HG02610 (cell line): ENCODE results near the gene CRP.
"Not testable (repeated sequence)": the region's sequence is repeated elsewhere in the genome, so short reads cannot be mapped to it uniquely, and the experiment has no call there.

Experiments used
- ATAC-seq: cut with Tn5 transposase; IDR thresholded peaks from one replicate; pipeline ENCODE4 v1.9.1; 2021; ENCODE audit warnings: mild to moderate bottlenecking, moderate library complexity; ENCODE audit not compliant: unreplicated experiment

Gene CRP, protein sequence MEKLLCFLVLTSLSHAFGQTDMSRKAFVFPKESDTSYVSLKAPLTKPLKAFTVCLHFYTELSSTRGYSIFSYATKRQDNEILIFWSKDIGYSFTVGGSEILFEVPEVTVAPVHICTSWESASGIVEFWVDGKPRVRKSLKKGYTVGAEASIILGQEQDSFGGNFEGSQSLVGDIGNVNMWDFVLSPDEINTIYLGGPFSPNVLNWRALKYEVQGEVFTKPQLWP

DNA sequence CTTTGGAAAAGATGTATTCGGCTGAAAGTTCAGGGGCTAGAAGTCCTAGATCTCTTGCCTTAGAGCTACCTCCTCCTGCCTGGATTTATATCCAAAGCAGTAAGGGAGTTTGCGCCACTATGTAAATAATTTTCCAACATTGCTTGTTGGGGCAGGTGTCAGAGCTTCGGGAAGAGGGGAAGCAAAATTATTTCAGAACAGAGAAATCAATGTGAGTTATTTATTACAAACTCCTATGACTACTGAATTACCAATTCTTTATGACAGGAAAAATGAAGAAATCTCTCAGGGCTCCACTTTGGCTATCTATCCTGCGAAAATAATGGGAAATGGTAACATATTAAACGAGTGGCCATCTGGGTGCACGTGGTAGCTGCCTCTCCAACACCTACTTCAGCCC is at the start of gene CRP:
Gene CRP, minus strand, starts transcription at position 61 of the 400 bp plus-strand sequence. CDS start 104 bp downstream, outside the sequence.
- ATAC-seq: no peak

DNA sequence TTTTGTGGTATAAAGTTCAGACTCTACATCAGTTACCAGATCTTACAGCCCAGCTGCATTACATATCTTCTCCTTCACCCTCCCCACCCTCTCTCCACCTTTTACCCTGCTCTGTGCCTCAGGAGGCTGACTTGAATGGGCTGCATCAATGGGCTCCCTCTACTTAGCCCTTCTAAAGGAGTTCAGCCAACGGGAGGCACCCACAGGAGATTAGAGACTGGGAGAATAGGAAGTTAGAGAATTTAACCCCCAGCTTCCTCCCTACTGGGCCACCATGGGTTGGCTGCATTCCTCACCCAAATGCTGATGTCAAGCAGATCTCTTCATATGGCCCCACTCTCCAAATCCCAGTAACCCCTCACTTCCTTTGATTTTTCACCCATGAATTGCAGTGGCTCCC is 49.3 kb upstream of the CRP start:
- ATAC-seq: no peak

DNA sequence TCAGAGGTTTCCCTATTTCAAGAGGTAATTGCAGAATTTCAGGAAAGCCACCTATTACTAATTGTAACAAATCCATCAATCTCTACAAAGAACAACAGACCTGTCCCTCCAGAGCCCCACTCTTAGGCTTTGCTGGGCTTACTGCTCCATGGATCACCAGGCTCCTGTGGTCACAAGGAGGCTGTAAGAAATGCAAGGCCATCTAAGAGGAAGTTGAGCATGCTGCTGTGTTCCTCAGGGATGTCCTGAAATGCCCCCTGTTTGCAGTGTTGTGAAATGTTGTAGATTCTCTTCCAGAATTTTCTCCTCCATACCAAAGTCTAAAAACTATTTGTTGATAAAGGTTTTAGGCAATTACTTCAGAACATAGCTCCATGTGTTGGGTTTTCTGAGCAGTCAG is 42.0 kb upstream of the CRP start:
- no peak for ATAC-seq

DNA sequence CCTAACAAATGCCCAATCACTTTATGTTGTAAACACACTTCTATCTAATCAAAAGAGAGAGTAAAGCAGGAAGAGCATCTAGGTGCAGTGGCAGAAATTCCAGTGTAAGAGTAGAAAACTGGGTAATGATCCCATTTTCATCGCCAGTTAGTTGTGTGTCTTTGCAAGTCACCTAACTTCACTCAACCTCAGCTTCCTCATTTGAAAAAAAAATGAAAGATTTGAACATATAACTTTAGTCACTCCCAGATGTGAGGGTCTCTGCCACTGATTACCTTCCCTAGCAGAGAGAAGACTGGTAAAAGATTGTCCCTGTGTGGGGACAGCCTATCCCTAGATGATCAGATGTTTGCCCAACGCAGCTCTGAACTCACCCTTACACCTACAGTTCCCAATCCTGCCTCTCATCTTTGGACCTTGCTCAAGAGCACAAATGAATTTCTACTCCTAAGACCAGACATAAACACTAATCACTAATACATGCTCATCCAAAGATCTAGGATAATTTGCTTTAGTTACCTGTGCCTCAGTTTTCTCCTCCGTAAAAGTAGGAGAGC is 41.1 kb upstream of the CRP start:
- no peak for ATAC-seq

DNA sequence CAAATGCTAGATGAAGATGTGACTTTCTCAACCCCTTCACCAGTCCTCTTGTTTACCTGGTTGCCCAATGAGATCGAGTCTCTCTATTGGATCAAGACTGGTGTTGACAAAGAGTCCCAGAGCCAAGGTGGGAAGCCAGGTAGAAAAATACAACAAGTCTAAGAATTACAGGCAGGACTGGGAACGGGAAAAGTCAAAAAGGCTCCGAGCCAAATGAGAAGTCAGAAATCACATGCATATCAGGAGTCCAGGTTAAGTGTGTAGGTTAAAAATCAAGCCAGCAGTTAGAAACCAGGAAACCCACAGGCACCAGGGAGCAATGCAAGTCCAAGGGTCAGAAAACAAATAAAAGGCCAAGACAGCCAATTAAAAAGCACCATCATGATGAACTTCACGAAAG is 39.0 kb upstream of the CRP start:
- ATAC-seq: no peak

DNA sequence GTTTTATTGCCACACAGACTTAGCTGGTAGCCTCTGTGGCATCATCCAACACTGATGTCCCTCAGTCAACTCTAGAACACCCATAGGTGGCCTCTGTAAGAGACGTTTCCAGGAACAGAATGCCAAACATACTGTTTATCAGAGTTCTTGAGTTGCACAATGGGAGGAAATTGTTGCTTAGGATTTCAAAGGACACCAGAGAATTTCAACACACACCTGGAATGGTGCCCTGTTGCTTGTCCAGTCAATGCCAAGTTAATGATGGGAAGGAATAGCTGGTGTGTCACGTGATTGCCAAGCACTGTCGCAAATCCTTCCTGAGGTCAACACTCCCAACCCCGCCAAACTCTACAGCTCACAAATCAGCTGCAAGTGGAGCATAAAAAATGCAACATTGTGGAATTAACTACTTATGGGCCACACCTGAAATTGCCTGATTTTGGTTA is 37.8 kb upstream of the CRP start:
- ATAC-seq: no peak

DNA sequence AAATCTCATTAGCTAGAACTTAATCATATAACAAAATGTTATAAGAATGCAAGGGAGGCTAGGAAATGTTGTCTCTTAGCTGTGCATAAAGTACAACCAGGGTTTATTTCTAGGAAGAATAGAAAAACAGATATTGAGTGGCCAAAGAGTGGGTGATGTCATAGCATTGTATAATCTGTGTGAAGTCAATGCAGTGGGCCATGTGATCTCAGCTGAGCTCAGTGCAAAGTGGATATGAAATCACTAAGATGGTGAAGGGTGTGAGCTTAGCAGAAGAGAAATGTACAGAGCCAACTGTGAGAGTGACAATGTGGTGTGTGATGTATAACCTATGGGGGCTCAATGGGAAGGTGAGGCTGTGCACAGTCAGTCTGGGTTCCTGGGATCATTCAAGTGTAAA is 36.6 kb upstream of the CRP start:
- ATAC-seq: no peak

DNA sequence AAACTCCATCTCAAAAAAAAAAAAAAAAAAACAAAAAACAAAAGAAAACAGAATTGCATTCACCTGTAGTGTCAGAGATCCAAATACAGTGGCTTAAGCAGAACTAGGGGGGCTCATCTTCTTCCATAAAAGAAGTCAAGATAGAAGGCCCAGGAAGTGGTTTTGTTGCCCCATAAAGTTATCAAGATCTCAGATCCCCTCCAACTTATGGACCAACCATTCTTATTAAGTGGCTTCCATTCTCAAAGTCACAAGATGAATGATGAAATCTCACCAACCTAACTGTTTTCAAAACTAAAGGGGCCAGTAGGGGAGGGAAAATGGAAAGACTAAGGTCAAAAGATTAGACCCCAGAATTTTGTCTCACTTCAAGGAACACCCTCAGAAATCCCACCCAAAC is 36.2 kb upstream of the CRP start:
- no peak for ATAC-seq

DNA sequence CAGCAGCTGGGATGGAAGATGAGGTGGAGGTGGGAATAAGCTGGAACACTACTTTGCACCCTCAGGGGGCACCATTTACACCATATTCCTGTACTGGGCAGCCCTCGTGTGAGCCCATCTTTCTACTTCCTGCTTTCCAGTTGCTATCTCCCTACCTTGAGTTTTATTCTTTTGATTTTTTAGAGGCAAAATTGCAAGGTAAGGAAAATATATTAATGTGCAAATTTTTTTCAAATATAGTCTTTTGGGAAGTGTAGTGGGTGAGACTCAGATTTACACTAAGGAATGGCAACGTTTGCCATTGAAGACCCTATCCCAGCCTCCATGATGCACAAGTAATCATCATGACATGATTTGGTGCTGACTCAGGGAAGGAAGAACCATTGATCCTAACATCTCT is 35.2 kb upstream of the CRP start:
- ATAC-seq: no peak

DNA sequence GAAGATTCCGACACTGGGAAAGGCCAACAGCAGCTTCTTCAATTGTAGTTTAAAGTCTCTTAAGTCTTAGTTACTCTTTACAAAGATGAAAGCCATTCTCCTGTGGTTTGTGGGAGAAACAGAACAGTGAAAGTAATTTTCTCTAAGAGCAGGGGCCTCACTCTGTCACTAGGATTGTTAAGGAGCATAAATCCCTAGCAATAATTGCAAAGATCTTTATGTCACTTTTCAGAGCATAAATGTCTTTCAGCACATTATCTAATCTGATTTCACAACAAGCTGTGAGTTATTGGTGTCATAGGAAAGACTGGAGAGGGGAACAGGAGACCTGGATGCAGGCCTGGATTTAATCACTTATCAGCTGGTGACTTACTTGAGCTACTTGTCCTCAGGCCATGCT is 34.0 kb upstream of the CRP start:
- no peak for ATAC-seq

DNA sequence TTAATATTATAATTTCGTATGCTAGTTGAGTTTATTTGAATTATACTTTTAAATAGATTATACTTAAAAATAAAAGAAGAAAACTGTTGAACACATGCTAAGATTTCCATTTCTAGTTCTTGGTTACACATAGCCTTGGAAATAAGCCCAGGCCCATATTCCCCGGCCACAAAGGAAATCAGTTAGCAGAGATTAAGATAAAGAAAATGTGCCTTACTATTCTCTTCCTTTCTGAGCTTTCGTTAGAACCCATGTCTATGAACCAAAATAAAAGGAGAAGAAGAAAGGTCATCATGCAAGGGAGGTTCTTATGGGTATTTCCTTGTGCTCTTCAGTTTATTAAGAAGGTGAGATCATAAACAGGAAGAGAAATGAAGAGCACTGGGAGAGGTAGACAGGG is 32.3 kb upstream of the CRP start:
- ATAC-seq: no peak

DNA sequence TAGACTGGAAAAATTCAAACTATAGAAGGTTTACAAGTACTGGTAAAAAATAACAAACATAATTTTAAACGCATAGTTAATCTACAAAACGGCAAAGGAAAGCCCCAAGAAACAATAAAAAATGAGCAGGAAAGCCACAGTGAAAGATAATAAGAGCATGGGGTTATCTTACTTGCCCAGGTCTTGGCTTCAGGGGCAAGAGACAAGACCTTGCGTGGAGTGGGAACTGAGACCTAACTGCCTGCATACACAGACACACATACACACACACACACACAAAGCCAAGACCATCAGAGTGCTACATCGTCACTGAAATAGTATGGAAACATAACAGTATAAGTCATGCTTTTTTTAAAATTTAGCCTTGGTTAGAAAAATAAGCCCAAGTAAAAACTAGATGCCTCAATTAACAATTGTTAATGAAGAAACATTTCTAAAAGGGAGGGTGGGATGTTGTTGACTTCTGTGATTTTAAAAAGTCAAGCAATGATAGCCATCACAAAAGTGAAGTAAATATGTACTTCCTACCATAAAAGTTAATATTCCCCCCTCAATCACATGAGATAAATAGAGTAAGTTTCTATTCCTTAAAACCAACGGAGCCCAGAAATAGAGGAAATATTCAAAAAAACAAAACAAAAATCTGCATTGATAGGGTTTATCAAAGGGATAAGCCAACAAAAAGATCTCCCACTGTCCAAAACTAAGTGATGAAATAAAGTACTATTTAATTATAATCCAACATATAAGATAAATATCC is 29.4 kb upstream of the CRP start:
- no peak for ATAC-seq

DNA sequence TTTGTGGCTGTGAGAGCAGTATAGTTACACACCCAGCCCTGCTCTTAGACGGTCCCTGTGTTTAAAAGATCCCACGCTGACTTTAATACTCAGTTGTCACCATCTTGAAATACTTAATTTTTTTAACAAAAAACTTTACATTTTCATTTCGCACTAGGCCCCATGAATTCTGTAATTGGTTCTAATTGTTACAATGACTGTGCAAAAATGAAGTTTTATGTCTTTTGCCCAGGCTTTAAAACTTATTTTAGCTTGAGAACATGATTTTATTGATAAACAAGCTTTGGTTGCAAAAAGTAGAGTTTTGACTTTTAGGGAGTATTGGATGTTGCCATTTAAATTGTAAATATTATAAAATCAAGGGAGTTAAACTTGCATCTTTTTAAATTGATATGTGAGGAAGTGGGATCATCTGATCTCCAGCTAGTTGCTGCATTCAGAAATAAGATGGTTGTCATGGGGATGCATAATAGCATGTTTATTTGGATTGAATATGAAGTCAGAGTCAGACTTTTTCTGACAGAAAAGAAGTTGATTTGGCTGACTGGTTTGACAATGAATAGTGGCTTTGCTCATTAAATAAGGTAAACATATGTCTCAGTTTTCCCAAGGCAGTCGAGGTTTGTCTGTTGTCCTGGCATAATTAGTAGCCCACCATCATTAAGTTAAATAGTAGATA is 23.0 kb upstream of the CRP start:
- no peak for ATAC-seq

DNA sequence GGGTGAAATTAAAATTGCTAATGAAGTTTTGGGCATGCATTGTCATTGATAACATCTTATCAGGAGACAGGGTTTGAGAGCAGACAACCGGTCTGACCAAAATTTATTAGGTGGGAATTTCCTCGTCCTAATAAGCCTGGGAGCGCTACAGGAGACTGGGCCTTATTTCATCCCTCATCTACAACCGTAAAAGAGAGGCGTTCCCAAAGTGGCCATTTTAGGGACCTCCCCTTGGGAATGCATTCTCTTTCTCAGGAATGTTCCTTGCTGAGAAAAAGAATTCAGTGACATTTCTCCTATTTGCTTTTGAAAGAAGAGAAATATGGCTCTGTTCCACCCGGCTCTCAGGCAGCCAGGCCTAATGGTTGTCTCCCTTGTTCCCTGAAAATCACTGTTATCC is 8.8 kb upstream of the CRP start:
- ATAC-seq: not testable (repeated sequence)

DNA sequence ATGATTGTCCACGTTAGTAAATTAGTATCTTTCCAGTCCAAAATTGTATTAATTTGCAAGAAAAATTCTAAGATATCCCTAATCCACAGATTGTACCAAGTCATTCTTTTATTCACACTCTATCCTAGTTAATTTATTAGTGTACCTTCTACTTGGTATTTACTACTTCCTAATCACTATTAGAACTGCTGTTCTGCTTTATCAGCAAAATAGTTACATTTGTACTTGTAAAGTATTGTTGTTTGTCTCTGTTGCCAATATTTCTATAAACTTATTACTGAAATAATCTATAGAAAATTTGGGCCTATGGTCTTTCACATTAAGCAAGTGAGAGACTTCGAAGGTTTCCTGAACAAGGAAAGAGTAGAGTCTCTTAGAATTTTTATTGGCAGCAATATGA is 5.6 kb upstream of the CRP start:
- no peak for ATAC-seq

DNA sequence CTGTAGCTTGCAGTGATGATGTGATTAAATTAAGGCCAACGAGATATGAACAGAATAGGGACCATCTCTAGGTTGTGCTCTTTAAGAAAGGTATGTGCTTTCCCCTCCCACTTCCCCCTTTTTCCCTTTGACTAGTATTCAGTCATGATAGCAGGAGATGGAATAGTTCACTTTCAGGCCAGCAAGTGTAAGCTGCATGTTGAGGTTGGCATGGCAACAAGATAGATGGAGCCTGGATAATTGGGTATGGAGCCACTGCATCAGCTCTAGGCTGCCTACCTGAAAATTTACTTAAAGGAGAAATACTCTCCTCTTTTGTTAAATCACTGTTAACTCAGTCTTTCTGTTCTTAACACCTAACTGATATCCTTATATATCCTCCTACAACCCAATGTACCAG is 1.5 kb upstream of the CRP start:
- ATAC-seq: no peak

DNA sequence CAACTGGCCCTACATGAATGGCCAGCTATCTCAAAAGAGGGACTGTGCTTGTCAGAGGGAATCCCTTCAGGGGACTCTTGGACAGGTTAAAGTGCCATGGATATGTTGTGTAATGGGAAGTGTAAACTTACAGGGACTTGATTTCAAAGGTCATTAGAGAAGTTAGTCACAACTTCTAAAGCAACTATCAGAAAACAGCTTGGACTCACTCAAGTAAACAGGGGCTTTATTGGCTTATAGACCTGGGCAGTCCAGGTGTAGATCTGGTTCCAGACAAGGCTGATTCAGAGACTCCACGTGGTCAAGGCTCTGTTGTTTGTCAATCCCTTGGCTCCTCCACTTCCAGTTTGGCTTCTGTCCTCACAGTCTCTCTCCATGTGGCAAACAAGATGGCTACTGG is 2.3 kb downstream of the CRP start:
- no peak for ATAC-seq

DNA sequence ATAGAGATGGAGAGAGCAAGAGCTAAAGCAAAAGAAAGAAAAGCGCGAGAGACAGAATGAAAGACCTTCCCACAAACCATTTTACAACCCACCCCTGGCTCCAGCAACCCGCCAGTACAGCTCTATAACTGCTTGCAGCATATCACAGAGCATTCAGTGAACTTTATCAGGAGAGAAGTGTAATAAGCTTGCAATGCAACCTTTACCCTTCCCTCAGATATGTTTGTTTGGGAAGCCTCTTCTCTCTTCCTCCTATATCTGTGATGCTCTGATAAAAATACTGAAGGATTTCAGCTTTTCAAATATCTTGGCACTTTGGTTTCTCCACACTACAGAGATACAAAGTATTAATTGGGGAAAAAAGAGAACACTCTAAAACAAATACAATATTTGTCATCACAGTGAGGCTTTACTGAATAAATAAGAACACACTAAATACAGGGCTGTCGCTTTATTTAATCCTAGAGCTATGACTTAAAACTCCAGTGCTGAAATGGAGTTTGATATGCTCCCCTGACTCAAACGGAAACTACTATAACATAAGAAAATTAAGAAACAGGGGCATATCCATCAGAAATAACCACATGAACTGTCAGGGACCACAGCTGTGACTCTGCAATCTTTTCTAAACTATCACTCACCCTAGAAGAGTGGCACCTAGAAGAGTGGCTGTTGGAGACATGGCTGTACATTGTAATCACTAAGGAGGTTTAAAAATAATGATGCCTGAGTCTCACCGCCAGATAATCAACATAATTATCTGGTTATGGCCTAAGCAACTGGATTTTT is 6.7 kb downstream of the CRP start:
- ATAC-seq: no peak

DNA sequence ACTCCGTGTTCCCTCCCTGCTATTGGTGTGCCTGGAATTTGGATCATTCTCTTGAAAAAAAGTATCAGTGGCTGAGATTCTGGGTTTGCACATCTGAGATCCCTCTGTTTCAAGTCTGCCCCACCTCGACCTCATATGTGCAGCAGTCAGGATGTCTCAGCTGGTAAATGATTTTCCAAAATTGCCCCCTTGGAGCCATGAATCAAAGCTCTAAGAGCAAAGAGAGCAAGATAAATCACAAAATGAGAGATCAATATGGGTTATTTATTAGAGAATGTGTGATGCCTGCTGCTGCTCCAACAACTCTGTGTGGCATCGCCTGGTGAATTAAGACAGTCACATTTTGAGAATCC is 8.5 kb downstream of the CRP start:
- no peak for ATAC-seq

DNA sequence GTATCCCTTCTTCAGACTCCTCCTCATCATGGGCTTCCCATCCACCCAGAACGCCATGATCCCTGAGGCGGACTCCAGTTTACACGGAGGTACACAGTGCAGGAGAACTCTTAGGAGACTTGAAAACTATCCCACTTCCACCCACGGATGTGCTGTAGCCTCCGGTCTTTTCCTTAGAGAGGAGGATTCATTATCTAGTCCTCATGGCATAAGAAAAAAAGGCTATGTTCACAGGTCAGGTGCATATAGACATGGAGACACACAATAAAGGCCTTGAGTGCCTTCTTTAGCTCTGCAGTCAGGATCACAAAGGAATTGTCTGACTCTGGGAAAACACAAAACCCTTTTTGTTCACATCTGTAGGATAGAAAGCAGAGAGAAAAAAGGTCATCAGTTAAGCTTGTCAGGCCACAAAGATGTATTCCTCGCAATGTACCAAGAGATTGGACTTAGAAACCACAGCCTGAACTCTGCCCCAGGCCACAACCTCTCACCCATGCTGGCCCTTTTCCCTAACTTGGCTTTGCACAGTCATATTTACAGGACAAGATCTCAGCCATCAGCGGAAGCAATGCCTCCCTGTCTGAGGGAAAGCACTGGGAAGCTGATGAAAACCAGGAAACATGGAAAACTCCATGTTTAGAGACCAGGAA is 9.0 kb downstream of the CRP start:
- no peak for ATAC-seq

DNA sequence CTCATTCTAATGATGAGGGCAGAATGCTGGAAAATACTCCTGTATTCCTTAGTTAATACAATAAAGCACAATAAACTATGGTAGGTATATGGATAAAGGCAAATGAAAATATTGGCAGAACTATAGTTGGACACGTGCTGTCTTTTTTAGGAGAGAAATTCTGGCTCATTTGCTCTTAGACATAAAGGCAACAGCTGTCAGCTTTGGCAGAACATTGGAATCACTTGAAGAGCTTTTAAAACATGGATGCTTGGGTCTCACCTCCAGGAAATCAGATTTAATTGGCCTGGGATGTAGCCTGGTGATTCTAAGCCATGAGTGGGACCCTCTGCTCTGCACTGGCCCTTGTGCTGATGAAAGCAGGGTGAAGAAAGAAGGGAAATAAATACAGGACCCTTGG is 9.9 kb downstream of the CRP start:
- no peak for ATAC-seq
